ENCODE data around the gene NABP2.

GRCh38 chr12:56237552-56237951, 13.4 kb downstream of the NABP2 start:
- TF ChIP-seq POLR2A (IDR thresholded peaks at IDR 0.05; ENCODE audit: low read depth, low read length) (no peak), CTCF (conservative IDR thresholded peaks at IDR 0.05; ENCODE audit: low read depth, low read length) (no peak), MXI1 (IDR thresholded peaks at IDR 0.05; ENCODE audit: borderline replicate concordance, low read depth, low read length) (no peak), CHD1 (IDR thresholded peaks at IDR 0.05; ENCODE audit: low read depth, low read length) (no peak), MAFK (IDR thresholded peaks at IDR 0.05; ENCODE audit: low read depth, low read length) (no peak), BHLHE40 (IDR thresholded peaks at IDR 0.05; ENCODE audit: low read depth, low read length) (no peak), CEBPB (IDR thresholded peaks at IDR 0.05; ENCODE audit: low read depth, low read length) (no peak), NFE2L2 (IDR thresholded peaks at IDR 0.05; ENCODE audit: low read depth, low read length) (no peak), RFX5 (IDR thresholded peaks at IDR 0.05; ENCODE audit: low read depth, low read length) (no peak), RCOR1 (IDR thresholded peaks at IDR 0.05; ENCODE audit: insufficient replicate concordance, low read length) (no peak), SMC3 (IDR thresholded peaks at IDR 0.05; ENCODE audit: low read depth, low read length) (no peak)
- TF ChIP-seq, protein P1, sequence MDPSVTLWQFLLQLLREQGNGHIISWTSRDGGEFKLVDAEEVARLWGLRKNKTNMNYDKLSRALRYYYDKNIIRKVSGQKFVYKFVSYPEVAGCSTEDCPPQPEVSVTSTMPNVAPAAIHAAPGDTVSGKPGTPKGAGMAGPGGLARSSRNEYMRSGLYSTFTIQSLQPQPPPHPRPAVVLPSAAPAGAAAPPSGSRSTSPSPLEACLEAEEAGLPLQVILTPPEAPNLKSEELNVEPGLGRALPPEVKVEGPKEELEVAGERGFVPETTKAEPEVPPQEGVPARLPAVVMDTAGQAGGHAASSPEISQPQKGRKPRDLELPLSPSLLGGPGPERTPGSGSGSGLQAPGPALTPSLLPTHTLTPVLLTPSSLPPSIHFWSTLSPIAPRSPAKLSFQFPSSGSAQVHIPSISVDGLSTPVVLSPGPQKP (IDR thresholded peaks at IDR 0.05; ENCODE audit: borderline replicate concordance, low read depth, low read length): no peak
- TF ChIP-seq, protein P2, sequence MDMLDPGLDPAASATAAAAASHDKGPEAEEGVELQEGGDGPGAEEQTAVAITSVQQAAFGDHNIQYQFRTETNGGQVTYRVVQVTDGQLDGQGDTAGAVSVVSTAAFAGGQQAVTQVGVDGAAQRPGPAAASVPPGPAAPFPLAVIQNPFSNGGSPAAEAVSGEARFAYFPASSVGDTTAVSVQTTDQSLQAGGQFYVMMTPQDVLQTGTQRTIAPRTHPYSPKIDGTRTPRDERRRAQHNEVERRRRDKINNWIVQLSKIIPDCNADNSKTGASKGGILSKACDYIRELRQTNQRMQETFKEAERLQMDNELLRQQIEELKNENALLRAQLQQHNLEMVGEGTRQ (IDR thresholded peaks at IDR 0.05; ENCODE audit: low read depth, low read length): no peak
